ENCODE results near the gene BRINP3. TPM values are rescaled to one million over a fixed set of nuclear protein-coding genes. Genes with fewer than 3 reads are reported as not detected.

Gene BRINP3
- total RNA-seq, 2 donors from 2014 or later, result not detected

GRCh38 chr1:190104961-190105360 is 372.7 kb downstream of the BRINP3 start:
- no peak overlapping the region for H3K4me3 ChIP-seq (ENCODE audit: low read length)
- TF ChIP-seq CTCF (conservative IDR thresholded peaks at IDR 0.05), result no peak
- no peaks in the 10 kb centered on the region for H3K4me1 ChIP-seq (ENCODE audit: control insufficient read depth, insufficient read depth, low read length)
- 80 to 92% methylated on average over 1 of the region's 1 CpG for WGBS, 2 experiments (ENCODE audit: insufficient coverage in 1 of 2, insufficient read length in 1 of 2)
- H3K36me3 Mint-ChIP-seq (ENCODE audit: low read depth), result no peaks in the 10 kb centered on the region
- no peak overlapping the region for H3K27ac ChIP-seq (ENCODE audit: low read depth, low read length)
- no peak overlapping the region for H3K9ac ChIP-seq (ENCODE audit: extremely low read depth, low read length, poor library complexity, severe bottlenecking)
- H3K27me3 ChIP-seq (ENCODE audit: control insufficient read depth, insufficient read depth, low read length, poor library complexity, severe bottlenecking), result no peaks in the 10 kb centered on the region
- no peaks in the 10 kb centered on the region for H3K9me3 ChIP-seq (ENCODE audit: control insufficient read depth, low read length)
- no peak overlapping the region for H3K4me3 Mint-ChIP-seq
- no peaks in the 10 kb centered on the region for H3K27me3 Mint-ChIP-seq (ENCODE audit: insufficient read depth)
- no peaks in the 10 kb centered on the region for H3K9me3 Mint-ChIP-seq
- no peaks in the 10 kb centered on the region for H3K36me3 ChIP-seq (ENCODE audit: control insufficient read depth, insufficient read depth, low read length)
- no peak overlapping the region for H3K27ac Mint-ChIP-seq
- DNase-seq, result no peak
- H3K4me1 Mint-ChIP-seq, result no peaks in the 10 kb centered on the region

DNA sequence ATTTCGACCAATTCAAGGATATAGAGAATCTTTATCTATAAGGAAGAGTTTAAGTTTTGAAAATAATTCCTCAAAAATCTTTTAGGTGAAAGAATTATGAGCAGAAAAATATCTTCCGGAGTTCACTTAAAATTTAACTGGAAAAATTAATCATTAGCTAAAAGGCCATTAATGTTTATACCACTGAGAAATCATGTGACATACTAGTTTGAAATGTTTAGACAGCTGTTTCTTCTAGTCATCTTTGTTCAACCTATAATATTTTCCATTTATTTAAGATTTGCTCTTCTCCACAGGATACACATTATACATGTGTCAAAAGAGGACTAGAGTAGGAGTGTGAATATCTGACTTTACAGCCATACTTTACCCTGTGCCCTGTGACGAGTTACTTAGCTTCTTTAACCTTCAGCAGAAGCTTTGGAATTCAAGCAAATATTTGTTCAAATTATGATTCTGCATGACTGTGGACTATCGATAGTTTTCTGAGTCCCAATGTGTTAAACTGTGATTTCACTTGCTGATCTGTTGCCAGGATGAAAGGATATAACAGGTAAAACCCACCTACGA is 374.8 kb downstream of the BRINP3 start:
- Histone ChIP-seq H3K27me3 (ENCODE audit: control insufficient read depth, insufficient read depth, low read length, poor library complexity, severe bottlenecking) (no peaks in the 10 kb centered on the region), H3K4me1 (ENCODE audit: control insufficient read depth, insufficient read depth, low read length) (no peaks in the 10 kb centered on the region), H3K27ac (ENCODE audit: low read depth, low read length) (no peak overlapping the region), H3K9me3 (ENCODE audit: control insufficient read depth, low read length) (no peaks in the 10 kb centered on the region), H3K36me3 (ENCODE audit: control insufficient read depth, insufficient read depth, low read length) (no peaks in the 10 kb centered on the region), H3K9ac (ENCODE audit: extremely low read depth, low read length, poor library complexity, severe bottlenecking) (no peak overlapping the region), H3K4me3 (ENCODE audit: low read length) (no peak overlapping the region)
- Mint-ChIP-seq H3K9me3 (no peaks in the 10 kb centered on the region), H3K4me1 (no peaks in the 10 kb centered on the region), H3K4me3 (no peak overlapping the region), H3K36me3 (ENCODE audit: low read depth) (no peaks in the 10 kb centered on the region), H3K27me3 (ENCODE audit: insufficient read depth) (no peaks in the 10 kb centered on the region), H3K27ac (no peak overlapping the region)
- no peak for DNase-seq
- WGBS, 2 experiments (ENCODE audit: insufficient coverage in 1 of 2, insufficient read length in 1 of 2), result 97 to 100% methylated on average over 3 to 4 of the region's 5 CpGs
- TF ChIP-seq CTCF (conservative IDR thresholded peaks at IDR 0.05), result no peak

- no peak overlapping the region for H3K9ac ChIP-seq (ENCODE audit: extremely low read depth, low read length, poor library complexity, severe bottlenecking)
- H3K9me3 ChIP-seq (ENCODE audit: control insufficient read depth, low read length), result no peaks in the 10 kb centered on the region
- H3K4me1 ChIP-seq (ENCODE audit: control insufficient read depth, insufficient read depth, low read length), result no peaks in the 10 kb centered on the region
- 80 to 94% methylated on average over 1 to 3 of the region's 3 CpGs for WGBS, 2 experiments (ENCODE audit: insufficient coverage in 1 of 2, insufficient read length in 1 of 2)
- H3K27me3 ChIP-seq (ENCODE audit: control insufficient read depth, insufficient read depth, low read length, poor library complexity, severe bottlenecking), result no peaks in the 10 kb centered on the region
- no peak overlapping the region for H3K4me3 ChIP-seq (ENCODE audit: low read length)
- no peak for TF ChIP-seq CTCF (conservative IDR thresholded peaks at IDR 0.05)
- Mint-ChIP-seq H3K4me1 (no peaks in the 10 kb centered on the region), H3K27ac (no peak overlapping the region), H3K9me3 (no peaks in the 10 kb centered on the region), H3K36me3 (ENCODE audit: low read depth) (no peaks in the 10 kb centered on the region), H3K4me3 (no peak overlapping the region), H3K27me3 (ENCODE audit: insufficient read depth) (no peaks in the 10 kb centered on the region)
- no peak overlapping the region for H3K27ac ChIP-seq (ENCODE audit: low read depth, low read length)
- no peak for DNase-seq
- no peaks in the 10 kb centered on the region for H3K36me3 ChIP-seq (ENCODE audit: control insufficient read depth, insufficient read depth, low read length)
Measured at GRCh38 chr1:190101756-190102155, 375.9 kb downstream of the BRINP3 start.
